ENCODE data around the gene MRPL57. TPM values are rescaled to one million over a fixed set of nuclear protein-coding genes. Genes with fewer than 3 reads are reported as not detected.
"Not testable (repeated sequence)": the region's sequence is repeated elsewhere in the genome, so short reads cannot be mapped to it uniquely, and the experiment has no call there.

The MRPL57 gene
- total RNA-seq, 4 donors from 2014 or later, result 23.5 to 65.8 (median 33.2) TPM

GRCh38 chr13:21181671-21182070 is 5.2 kb downstream of the MRPL57 start:
- H3K4me3 ChIP-seq (replicated peaks in 1 of 3), result no peak overlapping the region
- no peaks in the 10 kb centered on the region for H3K27me3 ChIP-seq
- no peaks in the 10 kb centered on the region for H3K36me3 ChIP-seq
- TF ChIP-seq POLR2A (IDR thresholded peaks at IDR 0.05) (no peak), CTCF (IDR thresholded peaks at IDR 0.05) (no peak)
- no peak for DNase-seq
- 75 to 93% methylated on average over 2 of the region's 2 CpGs for WGBS, 2 donors
- intact Hi-C loops (cut with DNase I), result no loop called here
- no peaks in the 10 kb centered on the region for H3K9me3 ChIP-seq
- peaks cover 6 to 11% of the 10 kb centered on the region in 2 donors for H3K4me1 ChIP-seq
- H3K27ac ChIP-seq, result no peak overlapping the region

GRCh38 chr13:21186410-21186809 is 10.0 kb downstream of the MRPL57 start:
- 95 to 100% methylated on average over 2 to 14 of the region's 35 CpGs for WGBS, 2 donors
- intact Hi-C loops (cut with DNase I); H3K27ac ChIP-seq; DNase-seq; H3K27me3 ChIP-seq; H3K4me1 ChIP-seq; H3K4me3 ChIP-seq (replicated peaks in 1 of 3); H3K9me3 ChIP-seq; H3K36me3 ChIP-seq: not testable (repeated sequence)

- H3K27me3 ChIP-seq; intact Hi-C loops (cut with DNase I); H3K36me3 ChIP-seq; H3K4me1 ChIP-seq; DNase-seq; H3K27ac ChIP-seq; H3K4me3 ChIP-seq (replicated peaks in 1 of 3); H3K9me3 ChIP-seq: not testable (repeated sequence)
- 82 to 86% methylated on average over 2 of the region's 2 CpGs for WGBS, 2 donors
Observed at GRCh38 chr13:21194756-21195155, 18.3 kb downstream of the MRPL57 start.

- H3K4me3 ChIP-seq (replicated peaks in 1 of 3); intact Hi-C loops (cut with DNase I); H3K9me3 ChIP-seq; DNase-seq; H3K27me3 ChIP-seq; H3K4me1 ChIP-seq; H3K36me3 ChIP-seq; H3K27ac ChIP-seq: not testable (repeated sequence)
- 81 to 83% methylated on average over 9 of the region's 9 CpGs for WGBS, 2 donors
Observed at GRCh38 chr13:21197606-21198225, 21.3 kb downstream of the MRPL57 start.

- 59 to 64% methylated on average over 3 to 4 of the region's 4 CpGs for WGBS, 2 donors
- DNase-seq; intact Hi-C loops (cut with DNase I); H3K9me3 ChIP-seq; H3K4me3 ChIP-seq (replicated peaks in 1 of 3); H3K27ac ChIP-seq; H3K36me3 ChIP-seq; H3K27me3 ChIP-seq; H3K4me1 ChIP-seq: not testable (repeated sequence)
Observed at GRCh38 chr13:21198391-21198790, 21.9 kb downstream of the MRPL57 start.

GRCh38 chr13:21201456-21202190 is 25.2 kb downstream of the MRPL57 start:
- intact Hi-C loops (cut with DNase I); H3K4me3 ChIP-seq (replicated peaks in 1 of 3); H3K27me3 ChIP-seq; DNase-seq; H3K27ac ChIP-seq; H3K9me3 ChIP-seq; H3K36me3 ChIP-seq; H3K4me1 ChIP-seq: not testable (repeated sequence)

GRCh38 chr13:21202767-21203531 is 26.5 kb downstream of the MRPL57 start:
- TF ChIP-seq POLR2A (IDR thresholded peaks at IDR 0.05) (no peak), CTCF (IDR thresholded peaks at IDR 0.05) (no peak)
- Histone ChIP-seq H3K9me3 (no peaks in the 10 kb centered on the region), H3K4me1 (no peaks in the 10 kb centered on the region), H3K36me3 (no peaks in the 10 kb centered on the region), H3K4me3 (replicated peaks in 1 of 3) (no peak overlapping the region), H3K27ac (no peak overlapping the region), H3K27me3 (no peaks in the 10 kb centered on the region)
- DNase-seq, result no peak
- intact Hi-C loops (cut with DNase I), result no loop called here
- WGBS, 2 donors, result 37 to 66% methylated on average over 2 to 3 of the region's 3 CpGs
